ENCODE data around the gene GPR4. TPM values are rescaled to one million over a fixed set of nuclear protein-coding genes. Genes with fewer than 3 reads are reported as not detected.

Gene GPR4
- total and polyA plus RNA-seq, 8 donors = 0.56 to 3.0 (median 1.1) TPM

DNA sequence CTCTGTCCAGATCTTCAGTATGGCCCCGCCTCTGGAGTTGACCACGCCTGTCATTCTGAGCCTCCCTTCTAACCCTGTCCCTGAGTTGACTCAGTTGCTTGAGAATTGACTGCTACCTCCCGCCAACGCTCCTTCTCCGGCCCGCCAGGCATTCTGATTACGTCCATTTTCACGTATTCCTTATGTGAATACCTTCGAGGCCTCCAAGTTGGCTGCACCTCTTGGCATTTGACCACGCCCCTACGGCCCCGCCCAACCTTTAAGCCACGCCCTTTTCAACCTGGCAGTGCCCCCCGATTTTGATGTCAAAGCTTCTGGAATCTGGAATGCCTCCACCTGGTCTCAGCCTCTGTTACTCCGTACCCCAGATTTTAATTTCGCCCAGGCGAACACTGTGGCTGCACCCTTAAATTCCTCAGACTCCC is 38.8 kb upstream of the GPR4 start:
- Histone ChIP-seq H3K36me3 (no peaks in the 10 kb centered on the region), H3K27me3 (no peaks in the 10 kb centered on the region), H3K4me3 (peak overlapping the region in 1 of 4 donors; percentile 47), H3K9me3 (no peaks in the 10 kb centered on the region), H3K4me1 (peaks cover 5 to 22% (median 8%) of the 10 kb centered on the region in 3 donors), H3K27ac (peak overlapping the region in 2 of 4 donors; percentile 82 to 85)
- ATAC-seq (no peak), FAIRE-seq (no peak), DNase-seq (peak in 3 of 6 donors; percentile 29 to 72 (median 66))
- intact Hi-C loops (cut with DNase I) = loop anchor here in 1 of 3 donors (5.0 kb wide), 2 partner anchors 34 to 119 kb away; no protein-coding TSS in a partner anchor
- WGBS, 2 donors = 45 to 47% methylated on average over 17 of the region's 17 CpGs
- TF ChIP-seq, protein P1, sequence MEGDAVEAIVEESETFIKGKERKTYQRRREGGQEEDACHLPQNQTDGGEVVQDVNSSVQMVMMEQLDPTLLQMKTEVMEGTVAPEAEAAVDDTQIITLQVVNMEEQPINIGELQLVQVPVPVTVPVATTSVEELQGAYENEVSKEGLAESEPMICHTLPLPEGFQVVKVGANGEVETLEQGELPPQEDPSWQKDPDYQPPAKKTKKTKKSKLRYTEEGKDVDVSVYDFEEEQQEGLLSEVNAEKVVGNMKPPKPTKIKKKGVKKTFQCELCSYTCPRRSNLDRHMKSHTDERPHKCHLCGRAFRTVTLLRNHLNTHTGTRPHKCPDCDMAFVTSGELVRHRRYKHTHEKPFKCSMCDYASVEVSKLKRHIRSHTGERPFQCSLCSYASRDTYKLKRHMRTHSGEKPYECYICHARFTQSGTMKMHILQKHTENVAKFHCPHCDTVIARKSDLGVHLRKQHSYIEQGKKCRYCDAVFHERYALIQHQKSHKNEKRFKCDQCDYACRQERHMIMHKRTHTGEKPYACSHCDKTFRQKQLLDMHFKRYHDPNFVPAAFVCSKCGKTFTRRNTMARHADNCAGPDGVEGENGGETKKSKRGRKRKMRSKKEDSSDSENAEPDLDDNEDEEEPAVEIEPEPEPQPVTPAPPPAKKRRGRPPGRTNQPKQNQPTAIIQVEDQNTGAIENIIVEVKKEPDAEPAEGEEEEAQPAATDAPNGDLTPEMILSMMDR (IDR thresholded peaks at IDR 0.05) = no peak

DNA sequence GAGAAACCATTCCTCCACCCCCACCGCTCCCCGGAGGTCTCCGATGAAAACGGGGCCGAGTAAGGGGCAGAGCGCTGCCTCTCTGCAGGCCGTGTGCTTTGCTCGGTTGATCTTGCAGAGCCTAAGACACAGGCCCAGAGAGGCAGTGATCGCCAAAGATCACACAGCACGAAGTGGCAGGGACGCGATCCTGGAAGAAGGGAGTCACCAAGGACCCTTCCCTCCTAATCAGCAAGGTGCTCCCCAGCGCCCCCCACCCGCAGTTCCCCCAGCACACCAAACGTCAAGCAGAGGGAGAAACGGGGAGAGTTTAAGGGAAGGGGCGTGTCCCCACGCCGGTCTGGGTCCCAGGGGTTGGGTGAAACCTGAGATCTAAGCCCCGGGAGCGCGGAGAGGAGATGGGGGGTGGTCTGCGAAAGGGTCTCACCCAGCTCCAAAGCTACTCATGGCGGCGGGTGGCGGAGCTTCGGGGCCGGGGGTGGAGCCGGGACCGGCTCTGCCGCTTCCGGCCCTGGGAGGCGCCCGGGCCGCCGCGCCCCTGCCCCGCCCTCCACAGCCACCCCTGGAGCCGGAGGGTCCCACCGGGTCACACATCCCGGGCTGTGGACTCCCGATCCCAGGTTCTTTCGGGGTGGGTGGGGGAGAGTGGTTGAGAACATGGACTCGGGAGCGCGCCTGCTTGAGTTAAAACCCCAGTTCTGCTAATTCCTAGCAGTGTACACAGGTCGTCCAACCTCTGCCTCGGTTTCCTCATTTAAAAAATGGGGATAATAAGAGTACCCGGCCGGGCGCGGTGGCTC is 37.1 kb upstream of the GPR4 start, which contains the start of gene EML2:
TSS of gene EML2 (minus strand) at position 468 of the 800 bp plus-strand sequence. CDS start at position 447, 21 bp downstream.
- H3K9me3 ChIP-seq = no peaks in the 10 kb centered on the region
- ATAC-seq (peak; percentile 35 to 53 (median 48)), FAIRE-seq (no peak), DNase-seq (peak in 5 of 6 donors; percentile 51 to 81 (median 55))
- H3K4me1 ChIP-seq = peaks cover 5 to 22% (median 8%) of the 10 kb centered on the region in 3 donors
- no peaks in the 10 kb centered on the region for H3K27me3 ChIP-seq
- intact Hi-C loops (cut with DNase I) = loop anchor here in 1 of 3 donors (10.0 kb wide), 1 partner anchor 114 kb away; no protein-coding TSS in a partner anchor
- H3K4me3 ChIP-seq = peak within 1 kb of the TSS; percentile 24 to 75 (median 46)
- 1% methylated on average over 43 to 52 of the region's 52 CpGs for WGBS, 2 donors
- no peaks in the 10 kb centered on the region for H3K36me3 ChIP-seq
- peak within 1 kb of the TSS; percentile 3 to 31 (median 24) for H3K27ac ChIP-seq
- TF ChIP-seq, protein P1 (IDR thresholded peaks at IDR 0.05) = no peak

GRCh38 chr19:45637890-45638667 is 36.1 kb upstream of the GPR4 start:
- H3K4me3 ChIP-seq = peak overlapping the region in 2 of 4 donors; percentile 51 to 75
- FAIRE-seq (no peak), DNase-seq (no peak)

DNA sequence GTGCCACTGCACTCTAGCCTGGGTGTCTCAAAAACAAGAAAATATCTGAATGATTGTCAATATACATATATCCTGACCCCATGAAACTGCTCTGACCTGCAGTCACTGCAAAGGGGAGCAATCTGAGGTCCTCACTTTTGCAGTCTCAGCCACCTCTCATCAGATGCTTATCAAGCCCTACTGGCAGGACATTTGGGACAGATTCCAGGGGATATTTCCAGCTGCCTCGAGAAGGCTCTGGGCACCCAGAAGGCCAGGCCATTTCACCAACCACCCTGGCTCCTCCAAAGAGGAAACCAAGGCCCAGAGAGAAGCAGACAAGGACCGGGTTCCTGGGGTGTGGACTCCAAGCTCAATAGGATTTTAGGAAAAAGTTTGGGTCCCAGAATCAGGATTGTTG is 34.9 kb upstream of the GPR4 start:
- intact Hi-C loops (cut with DNase I) = loop anchor here in 1 of 3 donors (10.0 kb wide), 1 partner anchor 112 kb away; no protein-coding TSS in a partner anchor

More at GRCh38 chr19:45637890-45638667, 36.1 kb upstream of the GPR4 start:
- WGBS, 2 donors = 56 to 64% methylated on average over 19 of the region's 19 CpGs
- intact Hi-C loops (cut with DNase I) = loop anchor here in 1 of 3 donors (10.0 kb wide), 1 partner anchor 113 kb away; no protein-coding TSS in a partner anchor
- H3K36me3 ChIP-seq = no peaks in the 10 kb centered on the region
- no peaks in the 10 kb centered on the region for H3K27me3 ChIP-seq
- peaks cover 5 to 22% (median 8%) of the 10 kb centered on the region in 3 donors for H3K4me1 ChIP-seq
- no peak overlapping the region for H3K27ac ChIP-seq
- H3K9me3 ChIP-seq = no peaks in the 10 kb centered on the region
- TF ChIP-seq, protein P1 (IDR thresholded peaks at IDR 0.05) = no peak
- ATAC-seq = no peak

More for the DNA sequence above, 34.9 kb upstream of the GPR4 start:
- peaks cover 0 to 13% (median 0%) of the 10 kb centered on the region in 3 donors for H3K4me1 ChIP-seq
- no peak overlapping the region for H3K27ac ChIP-seq
- H3K4me3 ChIP-seq = no peak overlapping the region
- TF ChIP-seq, protein P1 (IDR thresholded peaks at IDR 0.05) = no peak
- FAIRE-seq (no peak), DNase-seq (no peak), ATAC-seq (no peak)
- no peaks in the 10 kb centered on the region for H3K27me3 ChIP-seq
- H3K9me3 ChIP-seq = no peaks in the 10 kb centered on the region
- WGBS, 2 donors = 45 to 55% methylated on average over 2 of the region's 2 CpGs
- no peaks in the 10 kb centered on the region for H3K36me3 ChIP-seq

Measured in pancreas (tissue), 10 donors.